Endodermal cell (in vitro differentiated cells): ENCODE data around the gene SOCS3. TPM values are rescaled to one million over a fixed set of nuclear protein-coding genes. Genes with fewer than 3 reads are reported as not detected.
A peak's percentile ranks its signal among the peaks of the same experiment; 100 is the strongest.

Experiments
- DNase-seq: peaks from one replicate; pipeline ENCODE4 v3.0.0-alpha.2; 2017
- H3K27ac ChIP-seq: 2 replicates; pipeline ENCODE4 v1.5.1; 2013; ENCODE audit warnings: mild to moderate bottlenecking, low read depth, low read length, moderate library complexity
- H3K27me3 ChIP-seq: 2 replicates; pipeline ENCODE4 v1.6.1; 2013; ENCODE audit warnings: mild to moderate bottlenecking, low read length, moderate library complexity; ENCODE audit not compliant: insufficient read depth, control insufficient read depth, poor library complexity, severe bottlenecking
- H3K36me3 ChIP-seq: 2 replicates; pipeline ENCODE4 v1.7.0; 2013; ENCODE audit warnings: mild to moderate bottlenecking, low read length, moderate library complexity; ENCODE audit not compliant: control insufficient read depth, insufficient read depth
- H3K4me1 ChIP-seq: one replicate; pipeline ENCODE4 v1.7.0; 2013; ENCODE audit warnings: low read length; ENCODE audit not compliant: control insufficient read depth, insufficient read depth
- H3K4me3 ChIP-seq: 2 replicates; pipeline ENCODE4 v1.5.1; 2013; ENCODE audit warnings: mild to moderate bottlenecking, low read length, moderate library complexity
- H3K9ac ChIP-seq: 2 replicates; pipeline ENCODE4 v1.6.1; 2013; ENCODE audit warnings: mild to moderate bottlenecking, low read length, moderate library complexity; ENCODE audit not compliant: poor library complexity, severe bottlenecking; ENCODE audit errors: extremely low read depth
- H3K9me3 ChIP-seq: 2 replicates; pipeline ENCODE4 v1.6.1; 2013; ENCODE audit warnings: mild to moderate bottlenecking, low read length, moderate library complexity; ENCODE audit not compliant: control insufficient read depth
- H3K27ac Mint-ChIP-seq: 2 replicates; pipeline ENCODE4 v1.8.0; 2020; ENCODE audit warnings: mixed read lengths
- H3K27me3 Mint-ChIP-seq: 2 replicates; pipeline ENCODE4 v1.8.0; 2021; ENCODE audit warnings: mild to moderate bottlenecking, mixed read lengths; ENCODE audit not compliant: insufficient read depth
- H3K36me3 Mint-ChIP-seq: 2 replicates; pipeline ENCODE4 v1.8.0; 2020; ENCODE audit warnings: low read depth, mixed read lengths
- H3K4me1 Mint-ChIP-seq: 2 replicates; pipeline ENCODE4 v1.8.0; 2020; ENCODE audit warnings: mixed read lengths
- H3K4me3 Mint-ChIP-seq: 2 replicates; pipeline ENCODE4 v1.8.0; 2020; ENCODE audit warnings: mild to moderate bottlenecking, moderate library complexity, mixed read lengths
- H3K9me3 Mint-ChIP-seq: 2 replicates; pipeline ENCODE4 v1.8.0; 2020; ENCODE audit warnings: mild to moderate bottlenecking, mixed read lengths
- WGBS, 2 experiments: methylation state at CpG; one replicate each; pipeline versions ENCODE4 v1.1.5 to v1.1.7; 2013; ENCODE audit warnings: missing lambda C conversion rate in 2 of 2, mixed read lengths in 1 of 2; ENCODE audit not compliant: insufficient coverage in 1 of 2, insufficient read length in 1 of 2; 5-methylcytosine and 5-hydroxymethylcytosine counted together
- total RNA-seq, 2 donors: library from RNA; stranded (reverse); fragmentation: NEBNext Ultra II Directional in 1 of 2; extraction: Animal tissue kit (Norgen Biotek cat#: 25700) in 1 of 2; gene quantifications; 2 replicates in 1 of 2; 3 replicates in 1 of 2; pipeline ENCODE4 v1.2.1, GENCODE V29; 2021
- TF ChIP-seq, protein P1 (sequence below): fragments of 200-600 bp; sonication (generic); conservative IDR thresholded peaks from 2 replicates; pipeline ENCODE4 v1.5.0; 2021; ENCODE audit warnings: antibody characterized with exemption, mild to moderate bottlenecking

The SOCS3 gene
- total RNA-seq, 2 donors from 2014 or later: 54.2 to 75.3 TPM

GRCh38 chr17:78307887-78308638 lies 51.8 kb downstream of the SOCS3 start:
- H3K9ac ChIP-seq: no peak overlapping the region
- H3K4me1 ChIP-seq: peaks cover 4% of the 10 kb centered on the region
- H3K36me3 Mint-ChIP-seq: no peaks in the 10 kb centered on the region
- no peaks in the 10 kb centered on the region for H3K27me3 Mint-ChIP-seq
- 86 to 88% methylated on average over 7 to 12 of the region's 13 CpGs for WGBS, 2 experiments
- peak; percentile 90 for DNase-seq
- TF ChIP-seq, protein P1, sequence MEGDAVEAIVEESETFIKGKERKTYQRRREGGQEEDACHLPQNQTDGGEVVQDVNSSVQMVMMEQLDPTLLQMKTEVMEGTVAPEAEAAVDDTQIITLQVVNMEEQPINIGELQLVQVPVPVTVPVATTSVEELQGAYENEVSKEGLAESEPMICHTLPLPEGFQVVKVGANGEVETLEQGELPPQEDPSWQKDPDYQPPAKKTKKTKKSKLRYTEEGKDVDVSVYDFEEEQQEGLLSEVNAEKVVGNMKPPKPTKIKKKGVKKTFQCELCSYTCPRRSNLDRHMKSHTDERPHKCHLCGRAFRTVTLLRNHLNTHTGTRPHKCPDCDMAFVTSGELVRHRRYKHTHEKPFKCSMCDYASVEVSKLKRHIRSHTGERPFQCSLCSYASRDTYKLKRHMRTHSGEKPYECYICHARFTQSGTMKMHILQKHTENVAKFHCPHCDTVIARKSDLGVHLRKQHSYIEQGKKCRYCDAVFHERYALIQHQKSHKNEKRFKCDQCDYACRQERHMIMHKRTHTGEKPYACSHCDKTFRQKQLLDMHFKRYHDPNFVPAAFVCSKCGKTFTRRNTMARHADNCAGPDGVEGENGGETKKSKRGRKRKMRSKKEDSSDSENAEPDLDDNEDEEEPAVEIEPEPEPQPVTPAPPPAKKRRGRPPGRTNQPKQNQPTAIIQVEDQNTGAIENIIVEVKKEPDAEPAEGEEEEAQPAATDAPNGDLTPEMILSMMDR: peak; percentile 57
- H3K4me3 ChIP-seq: no peak overlapping the region
- H3K9me3 ChIP-seq: peaks cover 15% of the 10 kb centered on the region
- H3K27ac Mint-ChIP-seq: peak overlapping the region; percentile 66
- H3K27me3 ChIP-seq: peaks cover 4% of the 10 kb centered on the region
- H3K4me1 Mint-ChIP-seq: peaks cover 12% of the 10 kb centered on the region
- no peak overlapping the region for H3K4me3 Mint-ChIP-seq
- no peak overlapping the region for H3K27ac ChIP-seq
- H3K36me3 ChIP-seq: no peaks in the 10 kb centered on the region
- H3K9me3 Mint-ChIP-seq: peaks cover 13% of the 10 kb centered on the region

DNA sequence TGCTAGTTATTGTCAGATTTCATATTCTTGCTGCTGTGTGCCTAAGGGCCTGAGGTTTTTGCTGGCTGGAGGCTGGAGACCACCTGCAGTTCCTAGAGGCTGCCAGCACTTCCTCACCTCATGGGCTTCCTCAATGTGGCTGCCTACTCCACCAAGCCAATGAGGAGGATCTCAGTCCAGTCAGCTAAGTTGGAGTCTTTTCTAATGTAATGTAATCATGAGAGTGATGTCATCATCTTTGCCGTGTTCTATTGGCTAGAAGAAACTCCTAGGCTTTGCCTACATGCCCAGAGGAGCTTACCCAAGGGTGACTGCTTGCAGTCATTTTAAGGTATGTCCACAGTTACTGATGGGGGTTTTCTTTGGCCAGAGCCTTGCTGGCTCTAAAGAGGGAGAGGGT lies 53.0 kb downstream of the SOCS3 start:
- no peaks in the 10 kb centered on the region for H3K36me3 Mint-ChIP-seq
- TF ChIP-seq, protein P1: no peak
- Histone ChIP-seq H3K4me1 (peaks cover 4% of the 10 kb centered on the region), H3K27ac (no peak overlapping the region), H3K9ac (no peak overlapping the region), H3K4me3 (no peak overlapping the region), H3K9me3 (peaks cover 15% of the 10 kb centered on the region), H3K36me3 (no peaks in the 10 kb centered on the region), H3K27me3 (peaks cover 4% of the 10 kb centered on the region)
- H3K4me1 Mint-ChIP-seq: peaks cover 12% of the 10 kb centered on the region
- no peak overlapping the region for H3K27ac Mint-ChIP-seq
- DNase-seq: no peak
- peaks cover 13% of the 10 kb centered on the region for H3K9me3 Mint-ChIP-seq
- H3K27me3 Mint-ChIP-seq: no peaks in the 10 kb centered on the region
- no peak overlapping the region for H3K4me3 Mint-ChIP-seq
- 86% methylated on average over 1 of the region's 1 CpG; no CpG with 5 or more reads in 1 of the 2 experiments for WGBS, 2 experiments

Other genes starting within 250 kb of the SOCS3 start
- 100 to 1,000 TPM; 143 to 149 TPM for gene TMC6, start 231.3 kb downstream of the SOCS3 start, total RNA-seq
- 1 to 10 TPM in 1 of 2 donors, under 1 TPM in 1; 0.90 to 3.0 TPM for gene TMC8, start 229.3 kb downstream of the SOCS3 start, total RNA-seq
- not detected for gene C17orf99, start 213.7 kb downstream of the SOCS3 start, total RNA-seq
- gene SYNGR2, start 191.5 kb downstream of the SOCS3 start, total RNA-seq: 10 to 100 TPM; 39.2 to 39.6 TPM
- 10 to 100 TPM; 81.0 to 97.4 TPM for gene TK1, start 173.0 kb downstream of the SOCS3 start, total RNA-seq
- gene AFMID, start 172.7 kb downstream of the SOCS3 start, total RNA-seq: 10 to 100 TPM; 46.5 to 52.4 TPM
- 10 to 100 TPM; 59.7 to 89.6 TPM for gene BIRC5, start 145.8 kb downstream of the SOCS3 start, total RNA-seq
- under 1 TPM in 1 of 2 donors, not detected in 1; 0.33 TPM for gene TMEM235, start 128.4 kb downstream of the SOCS3 start, total RNA-seq
- 10 to 100 TPM; 57.1 to 58.2 TPM for gene PGS1, start 18.6 kb upstream of the SOCS3 start, total RNA-seq
- gene DNAH17, start 217.3 kb upstream of the SOCS3 start, total RNA-seq: under 1 TPM; 0.13 to 0.64 TPM